Thymus (tissue), 11 donors: ENCODE measurements around the gene EFCAB10. TPM values are rescaled to one million over a fixed set of nuclear protein-coding genes. Genes with fewer than 3 reads are reported as not detected.
"Not testable (repeated sequence)": the region's sequence is repeated elsewhere in the genome, so short reads cannot be mapped to it uniquely, and the experiment has no call there.

Experiments
- DNase-seq, 9 donors: peaks; one replicate each; pipeline ENCODE4 v3.0.0-alpha.2; 2013; ENCODE audit warnings: low spot score in 9 of 9, low read depth in 6 of 9, missing footprints in 1 of 9
- H3K27ac ChIP-seq, 2 donors: one replicate each; pipeline ENCODE4 v1.5.1; 2013; ENCODE audit warnings: control low read depth in 1 of 2, low read depth in 1 of 2, low read length in 1 of 2, mild to moderate bottlenecking in 1 of 2, moderate library complexity in 1 of 2
- H3K27me3 ChIP-seq, 2 donors: one replicate each; pipeline ENCODE4 v1.5.1; 2013; ENCODE audit warnings: low read length in 1 of 2; ENCODE audit not compliant: control insufficient read depth in 2 of 2, insufficient read depth in 1 of 2
- H3K36me3 ChIP-seq, 2 donors: one replicate each; pipeline ENCODE4 v1.5.1; 2013; ENCODE audit warnings: low read length in 1 of 2, mild to moderate bottlenecking in 1 of 2, moderate library complexity in 1 of 2; ENCODE audit not compliant: control insufficient read depth in 2 of 2, insufficient read depth in 2 of 2
- H3K4me1 ChIP-seq, 2 donors: one replicate each; pipeline ENCODE4 v1.5.1; 2013; ENCODE audit warnings: low read length in 2 of 2; ENCODE audit not compliant: control insufficient read depth in 2 of 2, insufficient read depth in 2 of 2
- H3K4me3 ChIP-seq, 2 donors: one replicate each; pipeline ENCODE4 v1.5.1; 2013; ENCODE audit warnings: low read length in 2 of 2, control low read depth in 1 of 2, mild to moderate bottlenecking in 1 of 2
- H3K9me3 ChIP-seq, 2 donors: one replicate each; pipeline ENCODE4 v1.5.1; 2013; ENCODE audit warnings: low read length in 1 of 2, mild to moderate bottlenecking in 1 of 2; ENCODE audit not compliant: control insufficient read depth in 2 of 2, insufficient read depth in 1 of 2
- WGBS: extraction: QIAGEN DNeasy Blood & Tissue Kit; methylation state at CpG from one replicate; pipeline ENCODE4 v1.1.7; 2013; 5-methylcytosine and 5-hydroxymethylcytosine counted together
- polyA plus RNA-seq: library from polyadenylated mRNA; stranded (reverse); fragments of 200-250 nt; gene quantifications from one replicate; pipeline ENCODE4 v1.2.3, GENCODE V29; 2013
- total RNA-seq: library from RNA; stranded (reverse); fragments of 120-200 nt; gene quantifications from one replicate; pipeline ENCODE4 v1.2.4, GENCODE V29; 2013
- donor health status: healthy.

EFCAB10 gene
- total and polyA plus RNA-seq, 2 donors: 0.14 to 0.64 TPM

DNA sequence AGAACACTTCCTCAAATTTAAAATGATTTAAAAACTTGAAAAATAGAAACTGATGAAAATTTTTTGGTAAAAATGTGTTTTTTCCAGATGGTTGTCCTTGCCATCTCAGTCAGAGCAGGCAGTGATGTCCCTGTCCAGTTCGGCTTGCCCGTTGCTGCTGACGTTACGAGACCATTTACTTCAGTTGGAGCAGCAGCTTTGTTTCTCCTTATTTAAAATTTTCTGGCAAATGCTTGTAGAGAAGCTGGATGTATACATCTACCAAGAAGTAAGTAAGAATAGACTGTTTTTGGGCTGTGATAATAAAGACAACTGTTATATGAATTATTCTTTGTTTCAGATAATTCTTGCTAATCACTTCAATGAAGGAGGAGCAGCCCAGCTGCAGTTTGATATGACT, 16.1 kb downstream of the EFCAB10 start:
- Histone ChIP-seq H3K27me3 (no peaks in the 10 kb centered on the region), H3K36me3 (peaks cover 38 to 50% of the 10 kb centered on the region in 2 donors), H3K27ac (no peak overlapping the region), H3K4me1 (no peaks in the 10 kb centered on the region), H3K4me3 (no peak overlapping the region), H3K9me3 (no peaks in the 10 kb centered on the region)
- WGBS: 99% methylated on average over 4 of the region's 4 CpGs
- no peak for DNase-seq

DNA sequence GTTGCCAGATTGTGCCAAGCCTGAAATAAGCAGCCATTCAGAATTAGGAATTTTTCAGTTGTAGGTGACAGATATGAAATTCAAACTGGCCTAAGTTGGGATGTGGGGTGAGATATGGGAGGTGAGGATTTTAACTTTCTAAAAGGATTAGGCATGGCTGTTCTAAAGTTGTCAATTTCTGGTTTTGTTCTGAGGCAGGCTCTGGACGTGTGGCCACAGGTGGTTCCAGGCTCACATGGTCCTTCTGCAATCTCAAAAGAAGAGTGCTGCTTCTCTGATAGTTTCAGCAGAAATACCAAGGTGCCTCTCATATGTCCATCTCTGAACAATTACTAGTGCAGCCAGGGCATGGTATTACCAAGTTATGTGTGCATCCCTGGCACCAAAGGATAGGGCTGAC, 21.4 kb downstream of the EFCAB10 start:
- Histone ChIP-seq H3K4me3 (no peak overlapping the region), H3K4me1 (no peaks in the 10 kb centered on the region), H3K27me3 (no peaks in the 10 kb centered on the region), H3K9me3 (no peaks in the 10 kb centered on the region), H3K27ac (no peak overlapping the region), H3K36me3 (peaks cover 30 to 46% of the 10 kb centered on the region in 2 donors)
- no peak for DNase-seq
- WGBS: 90% methylated on average over 1 of the region's 1 CpG

DNA sequence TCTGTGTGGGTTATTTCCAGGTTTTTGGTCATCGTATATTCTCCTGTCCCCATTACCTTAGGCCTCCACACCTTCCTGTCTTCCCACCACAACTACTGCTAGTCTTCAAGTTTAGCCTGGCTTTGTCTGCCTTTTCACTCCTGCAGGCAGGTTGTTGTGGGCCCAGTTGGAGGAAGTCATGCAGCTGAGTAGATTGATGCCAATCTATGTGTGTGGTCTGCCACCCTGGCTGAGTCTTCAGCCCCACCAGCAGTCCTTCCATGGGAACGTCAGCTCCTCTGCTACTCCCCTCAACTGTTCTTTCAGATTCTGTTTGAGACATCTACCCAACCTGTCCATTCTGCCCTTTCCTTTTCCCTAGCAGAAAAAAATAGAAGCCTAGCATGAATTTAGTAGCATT, 43.0 kb downstream of the EFCAB10 start:
- WGBS: 85% methylated on average over 2 of the region's 2 CpGs
- Histone ChIP-seq H3K4me1 (peaks cover 2 to 4% of the 10 kb centered on the region in 2 donors), H3K9me3 (no peaks in the 10 kb centered on the region), H3K27ac (no peak overlapping the region), H3K4me3 (no peak overlapping the region), H3K36me3 (peaks cover 34 to 46% of the 10 kb centered on the region in 2 donors), H3K27me3 (no peaks in the 10 kb centered on the region)
- no peak for DNase-seq

DNA sequence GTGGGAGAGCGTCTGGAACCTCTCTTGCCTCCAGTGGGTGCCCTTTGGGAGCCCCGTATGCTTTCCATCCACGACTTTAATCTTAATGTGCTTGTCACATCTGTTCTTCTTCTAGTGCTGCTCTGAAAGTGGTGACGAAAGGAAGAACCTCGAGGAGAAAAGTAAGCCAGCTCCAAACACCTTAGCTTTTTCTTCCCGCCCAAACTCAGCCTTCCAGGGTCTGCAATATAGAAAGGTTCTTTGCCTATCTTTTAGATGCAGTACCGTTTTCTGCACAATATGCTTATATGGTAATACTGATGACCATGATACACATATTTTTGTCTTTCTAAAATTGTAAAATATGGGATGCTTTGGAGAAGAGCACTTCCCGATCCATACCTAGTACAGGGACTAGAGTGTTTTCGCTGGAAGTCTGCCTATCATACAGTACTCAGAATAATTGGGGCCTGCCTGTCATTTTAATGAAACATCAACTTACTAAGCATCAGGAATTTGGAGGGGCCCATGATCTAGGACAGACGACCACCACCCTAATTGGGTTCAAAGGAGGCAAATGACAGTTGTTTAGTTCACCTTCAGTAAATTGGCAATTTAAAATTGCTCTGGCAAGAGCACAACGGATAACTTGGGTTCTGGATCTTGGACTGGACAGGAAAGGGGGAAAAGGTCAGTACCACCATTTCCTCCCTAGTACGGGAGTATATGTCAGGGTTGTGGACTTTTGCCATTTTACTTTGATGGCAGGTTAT, 48.4 kb downstream of the EFCAB10 start:
- no peak for DNase-seq
- H3K27ac ChIP-seq: peak overlapping the region; percentile 77 to 86
- 48% methylated on average over 12 of the region's 12 CpGs for WGBS

DNA sequence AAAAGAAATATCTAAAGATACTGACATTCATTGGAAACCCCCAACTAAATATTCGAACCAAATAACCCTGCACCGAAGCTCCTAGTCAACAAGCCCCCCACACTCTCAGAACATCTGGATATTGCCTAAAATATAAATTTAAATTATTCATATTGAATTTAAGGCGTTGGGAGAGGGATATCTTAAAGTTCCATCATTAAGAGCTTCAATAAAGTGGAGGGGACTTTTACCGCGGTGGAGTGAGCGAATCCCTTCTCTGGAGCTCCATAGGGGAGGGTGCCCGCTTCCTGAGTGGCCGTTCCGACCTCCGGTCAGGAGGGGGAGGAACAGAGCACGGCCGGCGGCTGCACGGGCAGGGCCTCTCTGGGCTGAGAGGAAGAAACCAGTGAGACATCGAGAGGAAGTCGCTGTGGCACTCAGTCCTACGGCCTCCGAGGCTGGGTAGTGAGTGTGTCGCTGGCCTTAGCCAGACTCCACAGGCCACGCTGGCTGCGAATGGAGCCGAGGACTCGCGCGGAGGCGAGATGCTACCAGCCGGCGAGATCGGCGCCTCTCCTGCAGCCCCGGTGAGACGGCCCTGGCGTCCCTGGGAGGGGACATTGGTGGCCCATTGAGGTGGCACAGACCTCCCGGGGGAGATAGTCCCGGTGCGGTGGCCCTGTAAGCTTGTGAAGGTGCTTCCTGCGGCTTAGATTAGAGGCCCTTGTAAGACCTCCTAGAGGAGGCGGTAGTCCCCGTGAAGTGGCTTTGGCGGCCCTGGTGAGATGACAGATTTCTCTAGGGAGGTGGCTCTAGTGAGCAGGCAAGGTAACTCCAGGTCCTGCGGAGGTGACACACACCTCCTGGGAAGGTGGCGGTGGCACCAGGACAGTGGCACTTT, 49.3 kb downstream of the EFCAB10 start, which contains the start of gene RINT1:
RINT1 (plus strand) TSS at position 410 of the 880 bp plus-strand sequence; CDS start at position 525, 115 bp downstream.
- H3K27ac ChIP-seq: peak within 1 kb of the TSS; percentile 86 to 88
- no peaks in the 10 kb centered on the region for H3K9me3 ChIP-seq
- peak; percentile 77 to 94 (median 84) for DNase-seq
- peaks cover 0 to 5% of the 10 kb centered on the region in 2 donors for H3K36me3 ChIP-seq
- peak within 1 kb of the TSS; percentile 65 to 96 for H3K4me3 ChIP-seq
- no peaks in the 10 kb centered on the region for H3K27me3 ChIP-seq
- H3K4me1 ChIP-seq: peaks cover 11 to 17% of the 10 kb centered on the region in 2 donors
- WGBS: under 1% methylated on average over 42 of the region's 42 CpGs

More for the DNA sequence above, 48.4 kb downstream of the EFCAB10 start:
- Histone ChIP-seq H3K4me1 (peaks cover 11 to 17% of the 10 kb centered on the region in 2 donors), H3K9me3 (no peaks in the 10 kb centered on the region), H3K4me3 (peak overlapping the region; percentile 65 to 96), H3K36me3 (peaks cover under 1 to 7% of the 10 kb centered on the region in 2 donors), H3K27me3 (no peaks in the 10 kb centered on the region)

DNA sequence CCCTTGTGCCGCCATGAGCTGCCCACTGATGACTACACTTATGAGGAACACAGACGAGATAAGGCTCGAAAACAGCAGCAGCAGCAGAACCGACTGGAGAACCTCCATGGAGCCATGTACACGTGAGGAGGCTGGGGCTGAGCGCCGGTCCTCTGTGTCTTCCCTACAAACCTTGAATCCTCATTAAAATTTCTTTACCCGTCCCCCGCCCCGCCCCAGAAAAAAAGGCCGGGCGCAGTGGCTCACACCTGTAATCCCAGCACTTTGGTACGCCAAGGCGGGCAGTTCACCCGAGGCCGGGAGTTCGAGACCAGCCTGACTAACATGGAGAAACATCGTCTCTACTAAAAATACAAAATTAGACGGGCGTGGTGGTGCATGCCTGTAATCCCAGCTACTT, 50.7 kb downstream of the EFCAB10 start:
- DNase-seq: no peak
- no peaks in the 10 kb centered on the region for H3K9me3 ChIP-seq
- 99% methylated on average over 20 of the region's 20 CpGs for WGBS
- H3K27me3 ChIP-seq: no peaks in the 10 kb centered on the region
- H3K27ac ChIP-seq: no peak overlapping the region
- H3K36me3 ChIP-seq: peaks cover 0 to 4% of the 10 kb centered on the region in 2 donors
- no peak overlapping the region for H3K4me3 ChIP-seq
- peaks cover 11 to 17% of the 10 kb centered on the region in 2 donors for H3K4me1 ChIP-seq

DNA sequence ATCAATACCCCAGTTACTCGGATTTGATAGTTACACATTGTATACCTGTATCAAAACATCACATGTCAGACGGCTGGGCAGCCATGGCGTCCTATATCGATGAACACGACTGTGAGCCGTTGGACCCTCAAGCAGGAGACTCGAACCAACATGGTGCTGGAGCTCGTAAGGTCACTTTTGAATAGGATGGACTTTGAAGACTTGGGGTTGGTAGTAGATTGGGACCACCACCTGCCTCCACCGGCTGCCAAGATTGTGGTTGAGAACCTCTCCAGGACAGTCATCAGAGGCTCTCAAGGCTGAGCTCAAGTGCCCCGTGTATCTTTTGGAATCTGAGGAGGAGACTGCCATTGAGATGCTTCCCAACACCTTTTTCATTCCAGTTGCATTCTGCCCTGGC, 51.2 kb downstream of the EFCAB10 start:
- Histone ChIP-seq H3K27me3 (no peaks in the 10 kb centered on the region), H3K4me3 (no peak overlapping the region), H3K4me1 (peaks cover 11 to 17% of the 10 kb centered on the region in 2 donors), H3K36me3 (peaks cover 0 to 4% of the 10 kb centered on the region in 2 donors), H3K9me3 (no peaks in the 10 kb centered on the region), H3K27ac (no peak overlapping the region)
- DNase-seq: no peak
- 98% methylated on average over 10 of the region's 10 CpGs for WGBS

DNA sequence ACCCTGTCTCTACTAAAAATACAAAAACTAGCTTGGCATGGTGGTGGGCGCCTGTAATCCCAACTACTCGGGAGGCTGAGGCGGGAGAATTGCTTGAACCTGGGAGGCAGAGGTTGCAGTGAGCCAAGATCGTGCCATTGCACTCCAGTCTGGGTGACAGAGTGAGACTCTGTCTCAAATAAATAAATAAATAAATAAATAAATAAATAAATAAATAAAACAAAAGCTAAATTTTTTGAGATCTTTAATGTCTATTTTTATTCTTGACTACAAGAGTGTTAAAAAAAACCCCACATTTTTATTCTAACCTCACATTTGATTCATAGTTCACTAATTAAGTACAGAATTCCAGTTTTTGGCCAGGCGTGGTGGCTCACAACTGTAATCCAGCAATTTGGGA, 53.6 kb downstream of the EFCAB10 start:
- H3K27me3 ChIP-seq, H3K27ac ChIP-seq, DNase-seq, H3K4me1 ChIP-seq, H3K36me3 ChIP-seq, H3K9me3 ChIP-seq, H3K4me3 ChIP-seq: not testable (repeated sequence)
- WGBS: 98% methylated on average over 5 of the region's 5 CpGs

DNA sequence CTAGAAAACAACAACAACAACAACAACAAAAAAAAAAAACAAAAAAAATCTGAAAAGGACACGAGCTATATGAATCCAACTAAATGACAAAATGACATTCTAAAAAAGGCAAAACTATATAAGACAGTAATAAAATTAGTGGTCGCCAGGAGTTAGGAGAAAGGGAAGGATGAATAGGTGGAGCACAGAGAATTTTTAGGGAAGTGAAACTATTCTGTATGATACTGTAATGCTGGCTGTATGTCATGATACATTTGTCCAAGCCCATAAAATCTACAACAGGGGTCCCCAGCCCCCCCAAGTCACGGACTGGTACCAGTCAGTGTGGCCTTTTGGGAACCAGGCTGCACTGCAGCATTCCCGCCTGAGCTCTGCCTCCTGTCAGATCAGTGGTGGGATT, 56.5 kb downstream of the EFCAB10 start:
- no peak for DNase-seq
- WGBS: 84% methylated on average over 4 of the region's 4 CpGs
- H3K36me3 ChIP-seq: no peaks in the 10 kb centered on the region
- no peak overlapping the region for H3K4me3 ChIP-seq
- peaks cover 4 to 7% of the 10 kb centered on the region in 2 donors for H3K4me1 ChIP-seq
- no peaks in the 10 kb centered on the region for H3K9me3 ChIP-seq
- H3K27ac ChIP-seq: no peak overlapping the region
- H3K27me3 ChIP-seq: peaks cover 0 to 5% of the 10 kb centered on the region in 2 donors
